Hypothalamus (tissue), 51 donors: ENCODE measurements around the gene TECPR2.
"Not testable (repeated sequence)": the region's sequence is repeated elsewhere in the genome, so short reads cannot be mapped to it uniquely, and the experiment has no call there.

Experiments
- DNase-seq, 51 donors: peaks; one replicate each; lab custom pipeline; 2025; lab: John Stamatoyannopoulos, UW

Gene TECPR2

DNA sequence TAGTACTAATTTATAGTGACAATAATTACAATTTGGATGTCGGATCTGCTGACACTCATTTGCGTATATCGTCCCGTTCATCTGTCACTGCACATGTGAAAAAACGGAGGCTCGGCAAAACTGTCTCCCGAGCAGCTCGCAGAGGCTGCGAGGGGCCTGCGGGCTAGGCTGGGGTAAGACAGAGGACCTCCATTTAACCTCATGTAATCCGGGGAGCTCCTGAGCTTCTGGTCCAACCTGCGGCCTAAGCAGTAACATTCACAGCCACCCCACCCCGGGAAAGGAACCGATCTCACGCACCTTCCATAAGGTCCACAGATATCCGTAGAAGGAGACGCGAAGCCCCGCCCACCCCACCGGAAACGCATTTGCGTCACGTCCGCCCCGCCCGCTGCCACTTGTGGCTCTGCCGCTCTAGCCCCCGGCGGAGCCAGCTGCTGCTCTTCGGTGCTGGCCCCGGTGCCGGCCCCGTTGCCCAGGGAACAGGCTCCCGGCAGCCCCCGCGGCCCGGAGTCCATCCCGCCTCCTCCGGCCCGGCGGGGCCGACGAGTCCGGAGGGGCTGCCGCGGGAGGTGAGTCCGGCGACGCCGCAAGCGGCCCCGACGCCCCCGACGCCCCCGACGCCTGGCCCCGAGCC is at the start of gene TECPR2, which contains the start of gene CINP:
Gene TECPR2 (plus strand): TSS at position 397 of the 637 bp plus-strand sequence. CDS start 13,781 bp downstream, outside the sequence.
Gene CINP (minus strand): TSS at position 346 of the 637 bp plus-strand sequence. CDS start 39 bp downstream, at position 307.
- peak; percentile 72 to 100 (median 97) for DNase-seq

GRCh38 chr14:102314242-102315011 is 48.3 kb upstream of the TECPR2 start:
- peak; percentile 39 to 93 (median 77) for DNase-seq

DNA sequence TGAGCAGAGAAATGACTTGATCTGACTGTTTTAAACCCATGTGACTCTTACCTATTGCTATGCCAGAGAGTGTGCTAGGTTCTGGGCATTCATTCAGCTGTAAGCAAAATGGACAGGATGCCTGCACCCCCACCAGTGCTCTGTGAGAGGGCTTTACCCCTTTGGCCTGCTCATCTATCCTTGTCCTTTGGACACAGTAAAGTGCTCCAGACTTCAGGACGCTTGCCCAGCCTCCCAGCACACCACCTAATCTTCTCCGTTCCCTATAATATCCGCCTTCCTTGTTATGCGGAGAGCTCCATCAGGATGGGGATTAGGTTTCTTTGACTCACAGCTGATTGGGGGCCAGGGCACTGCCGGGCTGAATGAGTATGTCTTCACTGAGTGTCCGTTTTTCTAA is 47.6 kb upstream of the TECPR2 start:
- peak in 2 of 51 donors; percentile 8 for DNase-seq

DNA sequence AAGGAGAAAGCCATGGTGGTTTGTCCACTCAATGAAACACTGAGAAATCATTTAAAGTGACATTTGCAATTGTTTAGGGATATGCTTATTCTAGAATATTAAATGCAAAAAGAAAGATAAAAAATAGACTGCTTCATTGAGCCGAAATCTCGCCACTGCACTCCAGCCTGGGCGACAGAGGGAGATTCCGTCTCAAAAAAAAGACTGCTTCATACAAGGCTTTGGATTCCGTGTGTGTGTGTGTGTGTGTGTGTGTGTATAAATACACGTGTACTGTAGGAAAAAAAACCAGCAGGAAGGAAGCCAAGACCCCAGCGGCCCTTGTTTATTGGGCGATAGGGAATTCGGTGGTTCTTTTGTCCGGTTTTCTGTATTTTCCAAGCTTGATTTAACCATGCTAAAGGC is 46.4 kb upstream of the TECPR2 start:
- DNase-seq: peak in 3 of 51 donors; percentile 33 to 77 (median 45)

DNA sequence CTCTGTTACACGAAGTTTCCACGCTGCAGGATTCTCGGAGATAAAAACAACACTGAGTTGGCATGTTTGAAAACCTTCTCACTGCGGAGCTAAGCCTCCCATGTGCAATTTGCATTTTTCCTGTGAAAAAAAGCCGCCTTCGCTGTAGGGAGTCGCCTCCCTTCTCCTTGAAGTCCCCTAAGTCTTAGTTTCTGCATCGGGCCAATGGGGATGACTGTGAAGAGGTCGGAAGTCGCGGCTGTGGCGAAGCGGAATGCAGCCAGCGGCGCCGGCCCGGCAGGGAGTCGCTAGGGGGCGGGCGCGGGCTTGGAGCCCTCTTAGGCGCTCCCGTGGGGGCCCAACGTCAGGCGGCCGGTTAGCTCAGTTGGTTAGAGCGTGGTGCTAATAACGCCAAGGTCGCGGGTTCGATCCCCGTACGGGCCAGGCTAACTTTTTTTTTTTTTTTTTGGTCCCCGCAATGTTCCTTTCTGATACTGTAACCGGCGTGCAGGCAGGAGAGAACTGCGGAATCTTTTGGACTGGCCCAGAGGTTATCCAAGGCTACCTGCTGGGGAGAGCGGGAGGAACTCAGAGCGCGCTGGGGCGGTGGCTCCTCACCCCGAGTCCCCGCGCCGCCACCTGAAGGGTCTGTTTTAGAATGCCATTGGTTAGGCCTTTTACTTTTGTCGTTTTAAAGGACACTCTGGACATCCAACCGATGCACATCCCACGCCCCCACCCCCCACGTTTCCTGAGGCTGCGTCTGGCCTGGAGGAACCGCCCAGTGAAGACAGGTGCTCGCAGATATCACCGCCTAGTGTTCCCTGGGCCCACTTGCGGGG is 45.8 kb upstream of the TECPR2 start:
- peak; percentile 27 to 96 (median 88) for DNase-seq

GRCh38 chr14:102317564-102318248 is 45.0 kb upstream of the TECPR2 start:
- peak in 7 of 51 donors; percentile 12 to 72 (median 24) for DNase-seq

- DNase-seq: peak in 1 of 51 donors; percentile 41
Observed at GRCh38 chr14:102318781-102319276, 43.9 kb upstream of the TECPR2 start.

- peak in 50 of 51 donors; percentile 36 to 91 (median 82) for DNase-seq
Observed at GRCh38 chr14:102319351-102320032, 43.2 kb upstream of the TECPR2 start, which contains the start of gene ZNF839. TSS of gene ZNF839 (plus strand) at chr14:102319746. CDS start at chr14:102319766, 20 bp downstream.

DNA sequence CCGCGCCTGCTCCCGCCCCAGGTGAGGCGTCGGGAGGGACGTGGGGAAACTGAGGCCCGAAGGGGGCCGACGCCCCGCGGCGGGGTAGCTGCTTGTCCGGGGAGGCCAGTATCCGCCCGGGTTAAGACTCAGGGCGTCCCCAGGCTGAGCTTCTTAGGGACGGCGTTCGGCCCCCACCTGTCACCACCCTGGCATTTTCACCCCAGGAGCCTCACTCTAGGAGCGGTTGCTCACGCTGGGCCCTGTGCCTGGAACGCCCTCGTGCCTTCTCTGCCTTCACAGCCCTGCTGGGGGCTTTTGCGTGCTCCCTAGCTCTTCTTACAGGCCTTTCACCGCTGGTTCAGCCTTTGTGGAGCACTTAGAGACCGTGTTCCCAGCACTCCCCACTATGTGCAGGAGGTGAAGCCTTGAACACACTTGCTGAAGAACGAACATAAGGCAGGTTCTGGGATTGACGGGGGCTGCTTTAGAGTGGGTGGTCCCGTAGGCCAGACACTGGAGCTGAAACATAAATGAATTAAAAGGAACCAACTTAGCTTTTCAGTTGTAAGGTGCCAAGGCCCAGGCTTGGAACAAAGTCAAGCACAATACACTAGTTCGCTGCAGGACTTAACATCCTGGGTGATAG is 42.6 kb upstream of the TECPR2 start:
- DNase-seq: peak in 22 of 51 donors; percentile 13 to 55 (median 34)

DNA sequence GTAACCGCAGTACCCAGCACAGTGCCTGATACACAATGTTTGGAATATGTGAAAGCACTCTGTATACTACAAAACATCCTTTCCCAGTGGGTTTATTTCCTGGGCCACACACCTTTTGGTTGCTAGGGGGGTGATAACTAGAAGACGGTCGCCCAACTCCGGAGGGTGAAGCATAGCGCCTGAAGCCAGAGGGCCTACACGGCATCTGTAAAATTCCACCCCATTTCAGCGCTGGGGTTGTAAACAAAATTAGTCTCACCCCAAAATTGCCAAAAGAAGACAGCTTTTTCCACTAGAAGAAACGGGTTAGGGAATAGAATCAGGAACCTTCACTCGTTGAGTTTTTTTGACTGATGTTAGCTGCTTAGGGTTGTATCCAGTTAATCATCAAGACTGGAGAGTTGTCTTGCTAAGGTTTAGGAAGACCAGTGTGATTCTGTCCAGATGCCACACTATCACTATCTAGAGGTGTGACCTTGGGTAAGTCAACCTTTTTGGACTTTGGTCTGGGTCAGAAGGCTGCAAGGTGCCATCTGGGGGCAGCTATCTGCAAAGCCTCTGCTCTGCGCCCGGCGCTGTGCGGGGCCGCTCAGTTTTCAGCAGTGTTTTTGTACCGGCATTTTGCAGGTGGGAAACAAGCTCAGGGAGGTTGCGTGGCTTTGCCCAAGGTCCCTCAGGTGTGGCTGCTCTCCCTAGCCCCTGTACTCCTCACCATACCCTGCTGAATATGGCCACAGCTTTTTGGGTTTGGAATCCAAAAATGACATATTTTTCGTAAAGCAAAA is 41.9 kb upstream of the TECPR2 start:
- DNase-seq: no peak

DNA sequence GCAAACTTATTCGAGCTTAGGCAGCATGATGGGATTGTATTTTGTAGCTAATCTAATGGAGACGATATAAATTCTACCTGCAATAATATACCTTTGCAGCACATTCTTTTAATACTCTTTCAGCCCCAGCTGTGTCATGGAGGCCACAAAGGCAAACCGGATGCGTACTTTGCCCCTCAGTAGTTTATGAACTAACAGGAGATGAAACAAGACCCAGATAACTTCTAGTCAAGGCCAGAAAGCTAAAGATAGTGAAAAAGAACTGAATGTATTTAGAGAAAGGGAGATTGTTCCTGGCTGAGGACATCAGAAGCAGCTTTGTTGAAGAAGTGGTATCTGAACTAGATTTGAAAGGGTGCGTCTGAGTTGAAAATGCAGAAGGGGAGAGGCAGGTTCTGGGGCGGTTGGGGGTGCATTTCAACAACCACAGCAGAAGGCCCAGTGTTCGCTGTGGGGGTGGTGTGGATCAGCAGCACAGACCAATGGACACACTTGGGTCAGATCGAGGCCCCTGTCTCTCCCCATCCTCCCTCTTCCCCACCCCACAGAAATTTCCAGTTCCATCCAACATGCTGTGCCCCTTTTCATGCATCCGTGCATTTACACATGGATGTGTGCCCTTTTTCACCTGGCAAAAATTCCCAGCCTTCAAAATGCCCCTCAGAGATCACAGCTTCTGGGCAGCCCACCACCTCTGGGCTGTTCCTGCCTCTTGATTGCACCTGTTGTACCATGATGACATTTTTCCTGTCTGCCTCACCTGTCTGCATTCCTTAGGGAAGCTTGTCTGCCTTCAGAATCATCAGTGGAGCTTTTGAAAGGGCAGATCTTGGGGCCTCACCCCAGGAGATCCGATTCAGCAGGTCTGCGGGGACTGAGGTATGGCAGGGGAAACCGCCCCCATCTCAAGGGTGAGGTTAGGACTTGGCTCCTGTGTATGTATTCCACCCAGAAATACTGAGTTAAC is 41.0 kb upstream of the TECPR2 start:
- no peak for DNase-seq

DNA sequence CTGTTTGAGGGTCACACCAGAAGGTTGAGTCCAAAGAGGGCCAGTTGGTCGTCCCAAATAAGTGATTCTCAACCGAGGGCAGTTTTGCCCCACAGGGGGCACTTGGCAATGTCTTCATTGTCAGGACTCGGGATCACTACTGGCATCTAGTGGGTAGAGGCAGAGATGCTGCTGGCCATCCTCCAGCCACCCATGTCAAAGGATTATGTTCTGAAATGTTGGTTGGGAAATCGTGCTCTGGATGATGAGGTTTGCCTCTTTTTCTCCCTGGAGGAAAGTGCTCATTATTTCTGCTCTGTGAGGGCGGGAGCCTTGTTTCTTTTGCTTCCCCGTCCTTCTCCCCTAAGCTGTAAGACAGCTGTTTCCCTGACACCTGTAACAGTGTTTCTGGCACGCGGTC is 39.6 kb upstream of the TECPR2 start:
- peak in 39 of 51 donors; percentile 8 to 78 (median 46) for DNase-seq

DNA sequence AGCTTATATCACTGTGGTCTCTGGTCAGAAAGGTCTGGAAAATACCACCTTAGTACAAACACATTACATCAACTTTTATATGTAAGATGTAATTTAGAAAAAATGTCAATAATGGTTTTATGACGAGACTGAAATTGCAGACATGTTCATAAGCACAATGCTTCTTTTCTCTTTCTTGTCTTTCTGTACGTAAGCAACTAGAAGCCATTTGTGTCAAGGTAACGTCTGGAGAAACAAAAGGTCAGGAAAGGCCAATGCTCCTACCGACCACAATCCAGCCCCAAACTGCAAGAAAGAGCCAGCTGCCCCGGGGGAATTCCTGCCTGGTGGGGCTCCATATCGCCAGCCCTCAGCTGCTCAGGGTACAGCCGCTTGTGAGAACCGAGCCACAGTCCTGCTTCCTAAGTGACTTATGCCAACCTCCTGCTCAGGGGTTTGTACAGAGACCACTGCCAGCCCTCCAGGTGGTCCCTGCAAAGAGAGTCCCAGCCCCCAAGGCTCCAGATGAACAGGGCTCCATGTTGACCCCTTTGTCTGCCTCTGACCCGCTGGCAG is 36.9 kb upstream of the TECPR2 start:
- DNase-seq: no peak

- no peak for DNase-seq
Observed at GRCh38 chr14:102326583-102326982, 36.2 kb upstream of the TECPR2 start.

- not testable (repeated sequence) for DNase-seq
Observed at GRCh38 chr14:102329381-102329780, 33.4 kb upstream of the TECPR2 start.

GRCh38 chr14:102330806-102331205 is 31.9 kb upstream of the TECPR2 start:
- no peak for DNase-seq

DNA sequence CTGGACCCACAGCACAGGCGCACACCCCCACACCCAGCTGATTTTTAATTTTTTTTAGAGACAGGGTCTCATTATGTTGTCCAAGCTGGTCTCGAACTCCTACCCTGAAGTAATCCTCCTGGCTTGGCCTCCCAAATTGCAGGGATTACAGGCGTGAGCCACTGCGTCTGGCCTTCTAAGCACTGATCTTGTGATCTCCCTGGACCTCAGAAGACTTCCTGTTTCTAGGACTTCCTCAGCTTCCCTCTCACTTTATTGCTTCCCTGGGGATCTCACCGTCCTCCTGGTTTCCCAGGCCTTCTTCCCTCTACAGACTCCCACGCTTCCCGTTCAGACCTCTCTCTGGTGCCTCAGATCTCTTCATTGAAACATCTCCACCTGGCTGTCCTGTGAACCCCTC is 29.4 kb upstream of the TECPR2 start:
- DNase-seq: no peak
